Measurements from ENCODE around the gene SYAP1.
"Not testable (repeated sequence)": the region's sequence is repeated elsewhere in the genome, so short reads cannot be mapped to it uniquely, and the experiment has no call there.

SYAP1 gene

DNA sequence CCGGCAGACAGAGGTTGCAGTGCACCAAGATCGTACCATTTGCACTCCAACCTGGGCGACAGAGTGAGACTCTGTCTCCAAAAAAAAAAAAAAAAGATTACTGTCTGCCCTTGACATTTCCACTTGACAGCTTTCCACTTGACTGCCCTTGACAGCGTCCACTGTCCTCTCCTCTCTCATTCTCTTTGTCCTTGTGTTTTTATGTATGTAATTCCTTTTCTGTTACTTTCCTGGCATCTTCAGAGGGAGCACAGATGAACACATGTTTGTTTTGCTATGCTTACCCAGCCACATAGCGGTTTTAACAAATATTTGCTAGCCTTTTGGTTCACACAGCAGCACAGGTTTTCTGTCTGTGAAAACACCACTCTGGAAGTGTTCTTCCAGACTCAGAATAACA is 26.2 kb downstream of the SYAP1 start:
- H3K4me3 ChIP-seq (ENCODE audit: low read depth, low read length), result no peak overlapping the region
- TF ChIP-seq CTCF (IDR thresholded peaks at IDR 0.05; ENCODE audit: borderline replicate concordance, insufficient read depth, low read depth, low read length), result no peak

DNA sequence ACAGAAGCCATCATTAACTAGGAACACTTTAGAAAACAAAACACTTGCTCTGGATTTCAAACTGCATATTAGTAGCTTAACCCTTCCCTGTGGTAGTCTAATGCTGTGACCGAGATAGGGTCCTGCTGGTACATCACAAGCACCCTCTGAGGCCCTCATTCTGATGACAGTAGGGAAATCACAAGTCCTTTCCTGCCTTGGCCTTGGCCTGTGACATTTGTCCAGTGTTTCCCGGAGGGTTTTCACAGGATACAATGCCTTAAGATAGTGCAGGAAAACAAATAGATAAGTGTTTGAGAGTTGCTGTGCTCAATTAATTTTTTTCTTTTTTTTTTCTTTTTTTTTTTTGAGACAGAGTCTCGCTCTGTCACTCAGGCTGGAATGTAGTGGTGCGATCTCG is 29.0 kb downstream of the SYAP1 start:
- H3K4me3 ChIP-seq (ENCODE audit: low read depth, low read length), result no peak overlapping the region
- TF ChIP-seq CTCF (IDR thresholded peaks at IDR 0.05; ENCODE audit: borderline replicate concordance, insufficient read depth, low read depth, low read length), result no peak

- no peak for TF ChIP-seq CTCF (IDR thresholded peaks at IDR 0.05; ENCODE audit: borderline replicate concordance, insufficient read depth, low read depth, low read length)
- H3K4me3 ChIP-seq (ENCODE audit: low read depth, low read length), result no peak overlapping the region
Observed at GRCh38 chrX:16750136-16750535, 30.7 kb downstream of the SYAP1 start.

DNA sequence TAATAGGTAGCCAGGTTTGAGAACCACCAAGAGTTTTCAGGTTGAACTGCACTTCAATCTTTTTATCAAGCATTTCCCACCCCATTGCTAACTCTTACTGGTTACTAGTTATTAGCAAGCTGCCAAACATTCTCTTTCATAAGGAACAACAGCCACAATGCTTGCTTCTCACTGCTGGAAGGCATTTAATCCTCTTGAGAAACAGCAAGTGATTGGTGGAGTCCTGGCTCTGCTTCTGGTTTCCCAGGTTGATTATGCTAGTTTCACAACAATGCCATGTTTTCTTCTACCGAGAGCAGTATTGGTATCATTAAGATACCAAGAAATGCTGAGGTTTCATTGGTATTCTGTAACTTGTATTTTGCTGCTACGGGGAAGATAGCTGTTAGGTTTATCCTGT is 34.6 kb downstream of the SYAP1 start:
- no peak for TF ChIP-seq CTCF (IDR thresholded peaks at IDR 0.05; ENCODE audit: borderline replicate concordance, insufficient read depth, low read depth, low read length)
- H3K4me3 ChIP-seq (ENCODE audit: low read depth, low read length), result no peak overlapping the region

DNA sequence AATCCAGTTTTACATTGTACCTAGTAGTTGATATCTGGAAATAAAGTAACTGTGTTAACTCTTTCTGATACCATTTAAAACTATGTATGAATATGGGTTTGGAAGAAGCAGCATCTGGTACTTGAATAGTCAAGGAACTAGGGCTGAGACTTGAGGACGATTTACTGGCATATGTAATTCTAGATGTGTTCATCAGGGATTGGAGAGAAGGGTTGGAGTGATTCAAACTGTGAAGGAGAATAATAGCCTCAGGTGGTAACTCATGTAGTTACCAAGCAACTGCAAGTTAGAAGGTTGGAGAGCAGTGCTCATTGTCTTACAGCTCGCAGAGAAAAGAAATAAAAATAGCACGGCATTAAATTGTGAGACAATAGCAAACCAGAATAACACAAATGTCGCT is 37.3 kb downstream of the SYAP1 start:
- TF ChIP-seq CTCF (IDR thresholded peaks at IDR 0.05; ENCODE audit: borderline replicate concordance, insufficient read depth, low read depth, low read length), result no peak
- no peak overlapping the region for H3K4me3 ChIP-seq (ENCODE audit: low read depth, low read length)

GRCh38 chrX:16761500-16761899 is 42.1 kb downstream of the SYAP1 start:
- not testable (repeated sequence) for H3K4me3 ChIP-seq (ENCODE audit: low read depth, low read length)

GRCh38 chrX:16762579-16762978 is 43.2 kb downstream of the SYAP1 start:
- no peak for TF ChIP-seq CTCF (IDR thresholded peaks at IDR 0.05; ENCODE audit: borderline replicate concordance, insufficient read depth, low read depth, low read length)

GRCh38 chrX:16765594-16765993 is 46.2 kb downstream of the SYAP1 start:
- no peak overlapping the region for H3K4me3 ChIP-seq (ENCODE audit: low read depth, low read length)
- TF ChIP-seq CTCF (IDR thresholded peaks at IDR 0.05; ENCODE audit: borderline replicate concordance, insufficient read depth, low read depth, low read length), result no peak

More at GRCh38 chrX:16762579-16762978, 43.2 kb downstream of the SYAP1 start:
- H3K4me3 ChIP-seq (ENCODE audit: low read depth, low read length), result no peak overlapping the region

Data from GM12875 (cell line).